Measurements from ENCODE around the gene PRICKLE1.

The PRICKLE1 gene

DNA sequence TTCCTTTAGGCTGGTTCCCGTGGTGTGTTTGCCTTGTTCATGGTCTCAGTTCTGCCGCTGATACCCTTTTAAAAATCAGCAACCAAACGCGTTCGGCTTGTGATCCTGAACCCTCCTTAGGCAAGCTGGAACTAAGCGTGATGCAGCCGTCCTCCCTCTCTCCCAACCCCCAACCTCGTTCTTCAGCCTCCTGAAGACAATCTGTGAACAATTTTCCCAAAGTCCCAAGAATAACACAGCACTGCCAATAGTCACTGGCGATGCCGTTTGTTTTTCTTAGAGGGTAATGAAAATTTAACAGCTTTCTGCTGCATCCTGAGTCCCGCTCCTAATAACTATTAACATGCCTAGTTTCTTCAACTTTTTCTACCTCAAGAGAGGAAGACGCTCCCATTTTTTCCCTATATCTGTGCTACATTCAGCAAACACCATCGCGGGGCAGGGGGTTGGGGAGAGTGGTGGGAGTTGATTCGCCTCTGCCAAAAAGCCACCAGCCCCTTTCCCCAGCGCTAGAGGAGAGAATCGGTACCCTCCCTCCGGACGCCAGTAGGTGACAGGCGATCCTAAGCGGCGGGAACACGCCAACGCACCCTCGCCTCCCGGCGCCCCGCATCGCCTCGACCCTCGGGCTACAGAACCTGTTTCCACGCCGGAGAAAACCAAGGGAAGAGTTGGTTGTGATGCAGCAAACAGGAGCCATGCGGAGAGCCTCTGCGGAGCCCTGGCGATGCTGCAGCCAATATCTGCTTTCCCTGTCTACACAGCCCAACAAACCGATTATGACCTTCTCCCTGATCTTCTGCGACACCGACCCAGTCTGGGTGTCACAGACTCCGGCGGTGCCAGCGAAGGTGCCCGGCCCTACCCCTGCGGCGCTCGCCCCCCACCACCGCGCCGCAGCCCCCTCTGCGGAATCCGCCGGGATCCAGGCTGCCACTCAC is 752 bp downstream of the PRICKLE1 start:
- no peak for DNase-seq

DNA sequence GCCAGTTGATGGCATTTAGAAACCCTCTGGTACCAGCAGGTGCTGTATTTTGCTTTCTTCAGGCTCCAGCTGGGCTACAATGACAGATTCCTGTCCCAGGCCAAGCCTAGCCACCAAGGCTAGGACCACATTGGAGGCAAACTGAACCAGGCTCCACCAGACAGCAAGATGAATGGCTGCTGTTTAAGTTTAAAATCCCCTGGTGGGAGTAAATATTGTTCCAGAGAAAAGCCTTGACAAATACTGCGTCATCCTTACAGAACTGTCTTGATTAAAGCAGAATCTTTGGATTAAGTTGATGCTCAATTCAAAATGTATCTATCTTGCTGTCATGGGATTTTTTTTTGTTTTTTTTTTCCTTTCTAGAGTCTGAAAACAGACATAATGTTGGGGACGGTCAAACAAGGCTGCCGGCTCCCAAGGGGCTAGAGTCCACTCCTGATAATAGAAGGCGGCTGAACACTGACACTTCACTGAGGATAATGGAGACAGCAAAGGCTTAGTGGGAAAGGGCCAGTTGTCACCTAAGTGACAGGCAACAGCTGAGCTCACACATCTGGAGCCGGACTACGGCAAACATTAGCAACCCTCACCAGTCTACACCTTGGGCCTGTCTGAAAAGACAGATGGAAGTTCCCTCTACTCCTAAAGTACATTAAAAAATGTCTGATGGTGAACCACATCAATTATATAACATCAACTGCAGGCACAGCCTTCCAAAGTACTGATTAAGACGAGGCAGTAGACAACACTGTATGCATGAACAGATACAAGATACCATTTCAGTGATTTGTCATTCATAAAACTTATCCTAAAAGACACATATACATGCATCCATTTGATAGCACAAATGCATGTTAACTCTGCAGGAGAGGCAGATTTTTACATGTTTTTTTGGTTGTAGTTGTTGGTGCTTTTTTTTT is 1.7 kb downstream of the PRICKLE1 start:
- no peak for DNase-seq

DNA sequence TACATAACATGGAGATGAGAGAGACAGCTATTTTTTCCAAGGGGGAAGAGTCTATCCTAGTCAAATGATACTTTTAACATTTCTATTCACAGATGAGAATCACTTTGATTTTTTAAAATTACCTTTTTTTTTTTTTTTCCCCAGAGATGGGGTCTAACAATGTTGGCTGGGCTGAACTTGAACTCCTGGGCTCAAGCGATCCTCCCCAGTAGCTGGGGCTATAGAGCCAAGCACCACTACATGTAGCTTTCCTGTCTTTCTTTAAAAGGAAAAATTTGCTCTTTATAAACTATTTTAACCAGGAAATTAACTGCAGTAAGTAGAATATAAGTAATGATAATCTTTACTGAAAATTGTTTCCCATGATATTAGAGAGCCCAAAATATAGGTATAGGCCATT is 3.3 kb downstream of the PRICKLE1 start:
- no peak for DNase-seq

DNA sequence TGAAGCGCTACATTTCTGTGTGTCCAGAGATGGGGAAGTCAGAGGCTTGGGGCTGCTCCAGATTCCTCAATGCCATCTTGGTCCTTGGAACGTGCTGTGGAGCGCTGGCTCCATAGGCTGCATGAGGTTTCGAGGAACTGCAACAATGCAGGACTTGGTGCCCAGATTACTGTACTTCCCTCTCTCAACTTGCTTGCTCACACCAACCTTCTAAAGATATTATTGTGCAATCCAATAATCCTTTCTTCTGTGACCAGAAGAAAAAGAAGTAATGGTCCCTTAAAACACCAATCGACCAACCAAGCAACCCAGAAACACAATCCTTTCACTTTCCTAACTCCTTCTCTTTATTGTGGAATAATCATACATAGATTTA is 3.7 kb downstream of the PRICKLE1 start:
- DNase-seq: no peak

DNA sequence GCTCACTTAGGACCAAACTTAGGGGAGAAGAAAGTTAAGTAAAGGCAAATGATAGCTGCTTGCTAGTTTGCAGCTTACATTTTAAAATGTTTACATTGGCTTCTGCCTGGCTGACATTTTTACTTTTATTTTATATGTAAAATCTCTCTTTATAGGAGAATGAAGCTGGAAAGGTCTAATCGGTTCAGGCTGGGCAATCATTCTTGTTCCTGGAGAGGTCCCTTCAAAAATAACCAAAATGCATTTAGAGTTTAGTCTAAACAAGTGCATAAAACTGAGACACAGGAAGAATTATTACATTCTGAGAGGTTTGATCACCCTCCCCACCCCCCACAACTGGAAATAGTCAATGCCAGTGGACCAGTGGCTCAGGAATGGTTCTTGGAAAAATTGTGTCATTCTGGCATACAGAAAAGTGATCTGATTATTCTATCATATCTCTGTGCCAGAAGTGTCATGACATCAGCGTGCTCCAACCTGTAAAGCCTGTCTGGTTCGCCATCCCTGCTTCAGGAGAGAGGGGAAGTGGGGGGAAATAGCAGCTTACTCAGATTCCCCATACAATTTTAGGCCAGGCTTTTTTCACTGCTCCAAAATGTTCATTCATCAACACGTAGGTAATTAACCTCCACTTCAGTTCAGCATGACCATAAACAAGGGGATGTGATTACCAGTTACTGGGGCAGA is 4.2 kb downstream of the PRICKLE1 start:
- DNase-seq: no peak

DNA sequence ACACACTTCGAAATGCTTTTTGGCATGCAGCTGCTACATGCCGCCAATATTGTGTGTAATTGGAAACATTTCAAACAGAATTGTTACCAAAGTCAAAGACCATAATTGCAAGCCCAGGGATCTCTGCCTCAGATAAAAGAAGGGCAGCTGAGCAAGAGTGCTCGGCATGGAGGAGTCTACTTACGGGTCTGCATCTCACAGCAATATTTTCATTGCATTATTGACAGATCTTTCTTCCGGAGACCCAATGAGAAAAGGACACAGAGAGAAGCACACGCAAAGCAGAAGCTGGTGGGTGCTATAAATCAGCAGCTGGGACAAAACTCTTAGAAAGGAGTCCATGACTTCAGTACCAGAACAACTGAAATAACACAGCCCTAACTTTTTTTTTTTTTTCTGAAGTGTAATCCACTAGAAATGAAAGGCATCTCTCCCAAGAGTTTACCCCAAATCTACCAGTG is 4.9 kb downstream of the PRICKLE1 start:
- no peak for DNase-seq

DNA sequence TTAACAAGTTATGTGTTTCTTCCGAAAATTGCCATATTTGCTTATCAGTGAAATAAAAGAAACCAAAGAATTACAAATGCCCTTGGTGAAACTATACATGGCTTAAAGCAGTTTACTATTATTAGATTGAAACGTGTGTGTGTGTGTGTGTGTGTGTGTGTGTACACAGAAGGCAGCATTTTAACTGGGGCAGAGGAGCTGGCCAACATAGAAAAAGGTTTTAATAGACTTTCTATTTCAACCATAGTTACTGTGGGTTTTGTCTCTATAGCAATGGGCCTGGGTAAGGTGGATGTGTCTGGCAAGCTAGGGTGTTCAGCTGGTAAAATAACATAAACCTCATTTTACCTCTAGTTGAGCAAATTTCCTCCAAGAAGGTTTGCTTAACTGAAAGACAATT is 6.5 kb downstream of the PRICKLE1 start:
- DNase-seq: no peak

DNA sequence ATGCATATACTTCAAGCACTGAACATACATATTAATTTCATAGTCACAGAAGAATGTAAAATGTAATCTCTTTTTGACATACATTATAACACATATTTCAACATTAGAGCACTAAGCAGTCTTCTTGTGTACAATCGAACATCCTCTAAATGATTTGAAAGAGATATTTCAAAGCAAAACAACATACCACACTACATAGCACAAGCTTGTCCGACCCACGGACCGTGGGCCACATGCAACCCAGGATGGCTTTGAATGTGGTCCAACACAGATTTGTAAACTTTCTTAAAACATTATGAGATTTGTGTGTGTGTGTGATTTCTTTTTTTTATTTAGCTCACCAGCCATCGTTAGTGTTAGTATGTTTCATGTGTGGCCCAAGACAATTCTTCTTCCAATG is 7.0 kb downstream of the PRICKLE1 start:
- no peak for DNase-seq

DNA sequence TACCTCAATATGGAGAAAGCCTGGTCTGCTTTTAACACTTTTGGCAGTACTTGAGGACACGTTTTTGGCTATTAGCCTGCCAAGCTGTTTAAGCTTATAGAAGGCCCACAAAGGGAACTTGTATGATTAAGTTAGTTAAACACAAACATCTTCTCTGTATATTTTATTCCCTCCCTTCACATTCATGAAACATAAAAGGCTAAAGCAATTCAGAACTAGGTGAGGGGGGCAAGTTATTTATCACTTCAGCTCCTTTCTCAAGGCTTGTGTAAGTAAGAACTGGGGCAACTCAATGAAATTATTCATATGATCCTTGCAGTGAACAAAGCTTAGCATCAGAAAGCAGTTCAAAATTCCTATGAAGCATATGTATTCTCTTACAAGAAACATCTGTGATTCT is 7.5 kb downstream of the PRICKLE1 start:
- no peak for DNase-seq

DNA sequence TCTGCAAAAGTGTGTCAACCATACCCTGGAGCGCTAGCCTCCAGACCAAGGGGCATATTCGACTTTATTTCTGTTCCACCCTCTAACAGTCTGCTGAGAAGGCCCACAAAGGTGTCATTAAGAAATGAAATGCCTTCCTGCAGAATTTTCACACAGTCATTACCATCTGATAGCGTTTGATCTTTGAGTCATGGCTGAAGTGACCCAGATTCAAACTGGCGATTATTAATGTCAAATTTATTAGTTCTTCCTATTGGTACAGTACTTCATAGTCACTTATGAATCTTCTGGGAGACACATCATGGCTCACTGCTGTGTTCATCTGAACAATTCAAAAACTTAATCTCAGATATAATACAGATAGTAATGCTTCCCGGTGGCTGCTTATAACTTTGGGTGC is 13.2 kb downstream of the PRICKLE1 start:
- no peak for DNase-seq

DNA sequence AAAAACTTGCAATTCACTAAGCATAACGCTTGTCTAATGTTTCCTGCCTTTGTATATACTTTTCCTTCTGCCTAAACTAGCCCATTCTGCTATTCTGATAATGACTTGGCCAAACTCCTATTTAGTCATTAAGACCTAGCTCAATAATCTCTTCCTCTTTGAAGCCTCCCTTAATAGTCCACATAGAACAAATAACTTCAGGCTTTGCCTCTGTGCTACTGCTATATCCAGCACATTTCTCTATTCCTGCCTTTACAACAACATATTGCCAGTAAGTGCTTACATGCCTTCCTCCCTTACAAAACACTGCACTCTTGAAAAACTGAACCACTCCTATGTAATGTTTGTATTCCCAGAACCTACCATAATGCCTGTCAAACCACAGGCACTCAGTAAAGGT is 13.8 kb downstream of the PRICKLE1 start:
- no peak for DNase-seq

DNA sequence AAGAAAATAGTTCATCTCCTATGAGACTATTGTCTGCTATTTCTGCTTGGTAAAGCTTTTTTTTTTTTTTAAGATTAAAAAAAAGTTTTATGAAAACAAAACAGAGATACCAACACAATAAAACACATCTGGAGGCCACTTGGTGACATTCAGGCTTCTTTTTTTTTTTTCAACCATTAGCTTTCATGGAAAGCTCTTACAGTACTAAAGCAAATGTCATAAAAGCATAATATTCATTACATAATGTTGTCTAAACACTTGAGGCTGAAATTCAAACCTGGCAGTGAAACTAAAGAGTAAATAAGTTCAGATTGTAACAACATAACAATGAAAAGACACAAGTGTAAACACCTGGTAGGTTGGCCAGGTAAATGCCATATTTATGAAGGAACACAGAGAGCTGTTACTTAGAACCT is 14.7 kb downstream of the PRICKLE1 start:
- DNase-seq: no peak

DNA sequence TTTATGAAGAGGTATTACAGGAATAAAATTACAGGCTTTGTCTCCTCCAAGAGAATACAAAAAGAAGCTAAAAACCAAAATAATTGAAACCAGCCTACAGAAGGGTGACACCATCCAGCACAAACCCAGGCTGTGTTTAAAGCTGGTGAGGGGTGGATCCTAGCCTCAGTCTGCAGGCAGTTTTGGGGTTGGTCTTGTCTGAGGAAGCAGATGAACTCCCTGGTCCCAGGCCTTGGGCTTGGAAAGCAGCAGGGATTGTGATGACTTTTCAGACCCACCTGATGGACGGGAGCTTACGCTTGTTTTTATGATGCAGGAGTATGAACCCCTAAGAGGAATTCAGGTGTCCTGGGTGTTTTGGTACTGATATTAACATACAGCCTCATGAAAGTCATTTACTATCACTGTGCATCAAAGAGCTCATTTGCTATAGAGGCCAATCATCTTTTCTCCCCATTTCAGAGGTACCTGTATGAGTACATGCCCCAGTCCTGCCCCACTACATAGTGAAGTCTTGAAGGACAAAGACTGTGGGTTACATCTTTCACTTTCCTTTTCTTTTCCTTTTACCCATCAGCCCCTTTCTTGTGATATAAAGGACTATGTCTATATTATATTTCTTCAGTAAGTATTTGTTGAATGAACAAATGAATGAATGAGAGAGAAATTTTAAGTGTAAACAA is 18.1 kb downstream of the PRICKLE1 start:
- no peak for DNase-seq

DNA sequence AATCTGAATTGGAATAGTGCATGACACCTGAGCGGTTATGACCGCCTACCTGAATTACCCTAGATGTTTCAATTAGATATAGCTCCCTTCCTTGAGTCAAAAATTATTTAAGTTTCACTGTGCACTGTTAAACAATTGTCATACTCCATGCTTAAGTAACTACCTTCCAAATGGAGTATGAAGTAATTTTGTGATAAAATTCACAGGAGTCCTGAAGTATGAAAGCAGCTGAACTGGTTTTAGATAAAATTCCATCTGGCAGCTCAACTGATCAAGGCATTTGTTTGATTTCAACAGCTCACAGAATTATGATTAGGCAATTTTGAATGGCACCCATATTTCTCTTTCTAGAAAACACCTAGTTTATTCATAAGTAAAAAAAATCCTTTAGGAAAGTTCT is 19.5 kb downstream of the PRICKLE1 start:
- no peak for DNase-seq

DNA sequence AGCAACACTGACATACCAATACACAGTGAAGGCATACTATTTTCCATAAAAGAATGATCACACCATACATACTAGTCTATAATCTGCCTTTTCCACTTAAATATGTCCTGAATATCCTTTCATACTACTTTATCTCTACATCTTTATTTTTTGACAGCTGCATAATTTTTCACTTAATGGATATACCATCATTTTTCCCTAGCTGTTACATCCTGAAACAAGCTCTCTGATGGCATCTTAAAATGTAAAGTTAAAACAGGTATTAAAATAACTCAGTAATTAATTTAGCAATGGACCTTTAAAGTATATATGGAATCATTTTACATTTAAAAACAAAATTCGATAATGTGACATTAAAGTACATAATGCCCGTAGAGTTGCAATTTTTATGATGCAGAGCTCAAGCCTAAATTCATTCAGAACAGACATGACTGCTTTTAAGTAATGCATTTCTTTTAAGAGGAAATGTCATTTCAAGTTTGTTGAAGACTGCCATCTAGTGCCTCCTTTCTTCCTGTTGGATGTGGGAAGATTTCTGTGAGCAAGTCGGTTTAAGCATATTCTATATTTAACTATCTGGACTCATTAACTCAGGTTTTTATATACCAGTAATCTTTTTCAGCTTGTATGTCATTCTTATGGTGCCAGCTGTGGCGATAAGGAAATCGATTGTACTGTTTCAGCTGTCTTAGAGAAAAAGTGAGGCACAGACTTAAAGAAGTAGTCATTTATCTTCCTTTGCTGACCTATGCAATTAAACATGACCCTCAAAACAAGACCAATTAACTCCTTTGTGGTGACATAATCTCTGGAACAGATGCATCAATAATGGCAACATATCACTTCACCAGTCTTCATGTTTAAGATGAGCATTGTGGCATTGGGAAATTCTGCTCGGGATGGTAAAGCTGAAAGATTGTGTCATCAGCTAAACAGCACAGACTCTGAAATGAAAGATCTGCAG is 20.3 kb downstream of the PRICKLE1 start:
- DNase-seq: peak; percentile 21

DNA sequence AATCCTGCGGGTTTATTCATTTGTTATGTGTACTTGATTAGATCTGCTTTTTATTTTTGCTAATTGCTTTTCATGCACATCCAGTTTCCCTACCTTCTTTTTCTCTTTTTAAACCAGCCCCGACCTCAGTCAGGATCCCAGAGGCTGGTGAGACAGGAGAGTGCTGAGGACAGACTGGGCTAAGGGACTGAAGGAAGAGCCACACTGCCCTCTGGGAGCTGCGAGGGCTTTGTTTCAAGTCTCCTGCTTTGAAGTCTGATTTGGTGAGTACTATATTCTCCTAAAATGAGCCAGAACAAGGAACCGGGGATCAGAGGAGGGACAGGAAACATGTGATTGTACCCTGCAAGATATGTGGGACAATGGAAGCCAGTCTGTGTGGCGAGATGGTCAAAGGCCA is 23.9 kb downstream of the PRICKLE1 start:
- no peak for DNase-seq

DNA sequence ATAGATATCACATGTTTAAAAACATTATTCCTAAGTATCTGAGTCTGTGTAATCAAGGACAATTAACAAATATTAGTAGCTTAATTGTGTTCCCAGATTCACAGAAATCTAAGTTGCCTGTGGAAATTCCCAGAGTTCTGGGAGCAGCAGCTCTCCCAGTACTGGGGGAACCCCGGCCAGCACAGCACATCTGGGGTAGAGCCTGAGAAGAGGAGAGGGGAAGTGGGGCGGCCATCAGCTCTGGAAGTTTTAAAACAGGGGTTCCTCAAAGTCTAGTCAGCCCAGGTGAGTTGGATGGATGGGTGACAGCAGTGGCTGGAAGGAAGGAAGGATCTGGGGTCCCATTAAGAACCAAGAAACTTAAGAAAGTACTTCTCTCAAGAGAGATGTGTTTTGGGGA is 24.6 kb downstream of the PRICKLE1 start:
- DNase-seq: no peak

DNA sequence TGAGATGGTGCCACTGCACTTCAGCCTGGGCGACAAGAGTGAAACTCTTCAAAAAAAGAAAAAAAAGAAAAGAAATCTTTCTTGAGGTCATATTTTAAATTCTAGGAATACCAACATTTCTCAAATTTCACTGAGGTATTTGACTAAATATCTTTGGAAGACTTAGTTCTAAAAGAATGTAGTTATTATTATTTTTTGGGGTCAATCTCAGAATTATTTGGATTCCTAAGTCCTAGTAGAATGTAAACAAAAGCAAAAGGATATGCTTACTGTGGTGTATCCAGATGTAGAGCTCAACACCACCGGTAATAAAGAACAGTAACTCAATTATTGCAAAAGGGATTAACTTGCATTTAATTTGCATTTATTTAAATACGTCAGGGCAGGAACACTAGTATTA is 25.0 kb downstream of the PRICKLE1 start:
- DNase-seq: no peak

DNA sequence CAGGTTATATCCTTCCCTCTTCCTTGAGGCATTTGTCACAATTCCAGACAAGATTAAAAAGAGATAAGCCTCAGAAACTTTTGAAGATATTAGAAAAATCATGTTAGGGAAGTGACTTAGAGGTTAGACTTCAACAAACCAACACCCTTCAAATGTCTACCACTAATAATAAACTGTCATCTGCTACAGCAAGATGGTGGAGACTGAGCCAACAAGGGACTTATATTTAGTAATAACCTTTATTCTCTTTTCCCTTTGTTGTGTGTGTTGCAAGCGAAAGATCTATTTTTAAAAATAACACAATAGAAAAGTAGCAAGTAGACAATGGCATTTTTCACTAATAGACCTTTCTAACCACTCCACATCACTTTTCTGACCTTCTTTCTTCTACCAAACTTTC is 28.6 kb downstream of the PRICKLE1 start:
- no peak for DNase-seq

DNA sequence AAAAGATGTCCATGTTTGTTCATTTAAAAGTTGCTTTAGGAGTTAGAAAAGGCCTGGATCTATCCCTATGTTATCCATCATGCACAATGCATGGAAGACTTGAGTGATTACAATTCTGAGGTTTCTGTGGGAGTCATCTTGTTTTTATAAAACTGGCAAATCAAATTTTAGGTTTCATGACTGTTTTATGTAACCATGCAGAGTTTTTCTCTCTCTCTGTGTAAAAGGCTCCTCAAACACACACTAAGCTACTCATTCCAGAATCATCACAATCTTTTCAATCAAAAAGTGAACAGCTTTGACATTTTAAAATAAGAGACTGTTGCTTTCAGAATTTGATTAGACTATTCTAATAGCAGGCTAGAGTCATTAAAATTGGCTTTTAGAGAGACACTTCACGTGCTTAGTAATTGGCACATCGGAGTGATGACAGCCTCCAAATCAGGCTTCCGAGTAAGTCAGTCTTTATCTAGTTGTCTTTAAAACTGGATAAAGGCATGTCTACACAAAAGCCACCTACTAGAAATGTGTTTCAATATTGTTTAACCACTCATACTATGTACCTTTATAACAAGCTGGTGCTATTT is 31.9 kb downstream of the PRICKLE1 start:
- DNase-seq: no peak

DNA sequence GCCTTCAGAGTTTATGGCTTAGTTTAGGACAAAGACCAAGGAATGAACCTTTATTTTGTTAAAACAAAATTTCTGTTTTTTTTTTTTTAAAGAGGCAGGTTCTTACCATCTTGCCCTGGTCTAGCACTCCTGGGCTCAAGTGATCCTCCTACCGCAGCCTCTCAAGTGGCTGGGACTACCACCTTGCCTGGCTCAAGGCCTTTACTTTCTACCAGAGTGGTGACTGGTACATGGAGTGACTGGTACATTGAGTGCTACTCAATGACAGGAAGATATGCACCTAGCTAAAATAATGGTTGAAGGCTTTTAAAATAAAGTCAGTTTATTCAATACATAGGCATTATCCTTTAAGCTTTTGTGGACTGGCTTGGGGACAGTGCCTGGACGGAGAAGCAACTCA is 32.6 kb downstream of the PRICKLE1 start:
- no peak for DNase-seq

Measured in NCI-H526 treated with DMSO at 0.1 percent for 48 hours (cell line).